ENCODE measurements around the gene MKI67. TPM values are rescaled to one million over a fixed set of nuclear protein-coding genes. Genes with fewer than 3 reads are reported as not detected.

The MKI67 gene
- polyA plus RNA-seq, 1 donor from 2014 or later: 0.16 TPM

GRCh38 chr10:128059982-128060293 is 66.3 kb downstream of the MKI67 start:
- no peak overlapping the region for H3K4me2 ChIP-seq (ENCODE audit: low read length)
- H4K20me1 ChIP-seq (ENCODE audit: insufficient read depth): no peaks in the 10 kb centered on the region
- H3K79me2 ChIP-seq (replicated peaks; ENCODE audit: insufficient read depth, low read length): no peaks in the 10 kb centered on the region
- H3F3A ChIP-seq (ENCODE audit: insufficient read depth, low read length, poor library complexity, severe bottlenecking): no peaks in the 10 kb centered on the region
- H3K4me3 ChIP-seq (ENCODE audit: low read length): no peak overlapping the region
- no peaks in the 10 kb centered on the region for H3K36me3 ChIP-seq (ENCODE audit: insufficient read depth, low read length)
- no peak overlapping the region for H2AFZ ChIP-seq (ENCODE audit: low read depth, low read length)
- no peaks in the 10 kb centered on the region for H3K9me2 ChIP-seq (ENCODE audit: insufficient read depth, low read length)
- no peak overlapping the region for H3K27ac ChIP-seq (ENCODE audit: low read length)
- no peaks in the 10 kb centered on the region for H3K27me3 ChIP-seq (ENCODE audit: insufficient read depth, low read depth, low read length)
- no peak overlapping the region for H3K9ac ChIP-seq (ENCODE audit: low read length)
- TF ChIP-seq TAF1 (IDR thresholded peaks at IDR 0.05; ENCODE audit: low read depth): no peak
- no peak for TF ChIP-seq SMC3 (conservative IDR thresholded peaks at IDR 0.05; ENCODE audit: poor library complexity)
- no peak for TF ChIP-seq REST (IDR thresholded peaks at IDR 0.05; ENCODE audit: borderline replicate concordance)
- no peak for TF ChIP-seq EZH2 (IDR thresholded peaks at IDR 0.05; ENCODE audit: borderline replicate concordance, insufficient read depth, low read length, poor library complexity, severe bottlenecking)
- TF ChIP-seq RAD21 (conservative IDR thresholded peaks at IDR 0.05): no peak
- no peak for TF ChIP-seq CTCF (IDR thresholded peaks at IDR 0.05; ENCODE audit: poor library complexity, severe bottlenecking)
- TF ChIP-seq MXI1 (conservative IDR thresholded peaks at IDR 0.05; ENCODE audit: poor library complexity, severe bottlenecking): no peak
- TF ChIP-seq EP300 (conservative IDR thresholded peaks at IDR 0.05; ENCODE audit: poor library complexity, severe bottlenecking): no peak
- no peak for TF ChIP-seq POLR2AphosphoS5 (IDR thresholded peaks at IDR 0.05)
- H3K9me3 ChIP-seq (ENCODE audit: low read length): no peaks in the 10 kb centered on the region

- Histone ChIP-seq H3K36me3 (ENCODE audit: insufficient read depth, low read length) (no peaks in the 10 kb centered on the region), H3K4me2 (ENCODE audit: low read length) (no peak overlapping the region), H3K9me3 (ENCODE audit: low read length) (no peaks in the 10 kb centered on the region), H3K79me2 (replicated peaks; ENCODE audit: insufficient read depth, low read length) (no peaks in the 10 kb centered on the region), H4K20me1 (ENCODE audit: insufficient read depth) (no peaks in the 10 kb centered on the region), H3K4me3 (ENCODE audit: low read length) (no peak overlapping the region), H3K27ac (ENCODE audit: low read length) (no peak overlapping the region), H3F3A (ENCODE audit: insufficient read depth, low read length, poor library complexity, severe bottlenecking) (no peaks in the 10 kb centered on the region), H3K27me3 (ENCODE audit: insufficient read depth, low read depth, low read length) (no peaks in the 10 kb centered on the region), H2AFZ (ENCODE audit: low read depth, low read length) (no peak overlapping the region), H3K9me2 (ENCODE audit: insufficient read depth, low read length) (no peaks in the 10 kb centered on the region), H3K9ac (ENCODE audit: low read length) (no peak overlapping the region)
- TF ChIP-seq EP300 (conservative IDR thresholded peaks at IDR 0.05; ENCODE audit: poor library complexity, severe bottlenecking) (no peak), SMC3 (conservative IDR thresholded peaks at IDR 0.05; ENCODE audit: poor library complexity) (no peak), RAD21 (conservative IDR thresholded peaks at IDR 0.05) (no peak), MXI1 (conservative IDR thresholded peaks at IDR 0.05; ENCODE audit: poor library complexity, severe bottlenecking) (no peak), EZH2 (IDR thresholded peaks at IDR 0.05; ENCODE audit: borderline replicate concordance, insufficient read depth, low read length, poor library complexity, severe bottlenecking) (no peak), TAF1 (IDR thresholded peaks at IDR 0.05; ENCODE audit: low read depth) (no peak), POLR2AphosphoS5 (IDR thresholded peaks at IDR 0.05) (no peak), CTCF (IDR thresholded peaks at IDR 0.05; ENCODE audit: poor library complexity, severe bottlenecking) (no peak), REST (IDR thresholded peaks at IDR 0.05; ENCODE audit: borderline replicate concordance) (no peak)
Measured at GRCh38 chr10:128059266-128059981, 66.8 kb downstream of the MKI67 start.
